ENCODE measurements around the gene SLC24A4. TPM values are rescaled to one million over a fixed set of nuclear protein-coding genes. Genes with fewer than 3 reads are reported as not detected.

Gene SLC24A4
- total RNA-seq, 1 donor, result 6.7 TPM

GRCh38 chr14:92372230-92372629, 49.3 kb downstream of the SLC24A4 start:
- no peak overlapping the region for H3K4me3 ChIP-seq (ENCODE audit: low read length)
- no peaks in the 10 kb centered on the region for H3K9me3 ChIP-seq (ENCODE audit: low read depth, low read length)
- H3K4me1 ChIP-seq (ENCODE audit: insufficient read depth, low read length), result no peaks in the 10 kb centered on the region
- H3K27me3 ChIP-seq (ENCODE audit: insufficient read depth, low read length), result no peaks in the 10 kb centered on the region

GRCh38 chr14:92373336-92373735, 50.4 kb downstream of the SLC24A4 start:
- H3K27me3 ChIP-seq (ENCODE audit: insufficient read depth, low read length), result no peaks in the 10 kb centered on the region

GRCh38 chr14:92380131-92380530, 57.2 kb downstream of the SLC24A4 start:
- H3K27me3 ChIP-seq (ENCODE audit: insufficient read depth, low read length), result no peaks in the 10 kb centered on the region
- peaks cover 16% of the 10 kb centered on the region for H3K4me1 ChIP-seq (ENCODE audit: insufficient read depth, low read length)
- no peaks in the 10 kb centered on the region for H3K9me3 ChIP-seq (ENCODE audit: low read depth, low read length)
- H3K4me3 ChIP-seq (ENCODE audit: low read length), result no peak overlapping the region

More at GRCh38 chr14:92373336-92373735, 50.4 kb downstream of the SLC24A4 start:
- no peak overlapping the region for H3K4me3 ChIP-seq (ENCODE audit: low read length)
- H3K4me1 ChIP-seq (ENCODE audit: insufficient read depth, low read length), result no peaks in the 10 kb centered on the region
- H3K9me3 ChIP-seq (ENCODE audit: low read depth, low read length), result no peaks in the 10 kb centered on the region

GRCh38 chr14:92380582-92380981, 57.6 kb downstream of the SLC24A4 start:
- Histone ChIP-seq H3K4me3 (ENCODE audit: low read length) (no peak overlapping the region), H3K4me1 (ENCODE audit: insufficient read depth, low read length) (peaks cover 21% of the 10 kb centered on the region), H3K27me3 (ENCODE audit: insufficient read depth, low read length) (no peaks in the 10 kb centered on the region), H3K9me3 (ENCODE audit: low read depth, low read length) (no peaks in the 10 kb centered on the region)

- no peaks in the 10 kb centered on the region for H3K9me3 ChIP-seq (ENCODE audit: low read depth, low read length)
- no peaks in the 10 kb centered on the region for H3K27me3 ChIP-seq (ENCODE audit: insufficient read depth, low read length)
- H3K4me3 ChIP-seq (ENCODE audit: low read length), result no peak overlapping the region
- peaks cover 40% of the 10 kb centered on the region for H3K4me1 ChIP-seq (ENCODE audit: insufficient read depth, low read length)
These were observed 59.7 kb downstream of the SLC24A4 start for GRCh38 chr14:92382677-92383076.

- no peaks in the 10 kb centered on the region for H3K9me3 ChIP-seq (ENCODE audit: low read depth, low read length)
- no peaks in the 10 kb centered on the region for H3K27me3 ChIP-seq (ENCODE audit: insufficient read depth, low read length)
- H3K4me3 ChIP-seq (ENCODE audit: low read length), result no peak overlapping the region
- H3K4me1 ChIP-seq (ENCODE audit: insufficient read depth, low read length), result peaks cover 51% of the 10 kb centered on the region
These were observed 60.8 kb downstream of the SLC24A4 start for GRCh38 chr14:92383805-92384204.

- peaks cover 59% of the 10 kb centered on the region for H3K4me1 ChIP-seq (ENCODE audit: insufficient read depth, low read length)
- H3K9me3 ChIP-seq (ENCODE audit: low read depth, low read length), result no peaks in the 10 kb centered on the region
- H3K27me3 ChIP-seq (ENCODE audit: insufficient read depth, low read length), result no peaks in the 10 kb centered on the region
- no peak overlapping the region for H3K4me3 ChIP-seq (ENCODE audit: low read length)
These were observed 61.6 kb downstream of the SLC24A4 start for GRCh38 chr14:92384461-92385133.

- Histone ChIP-seq H3K4me3 (ENCODE audit: low read length) (no peak overlapping the region), H3K4me1 (ENCODE audit: insufficient read depth, low read length) (peaks cover 68% of the 10 kb centered on the region), H3K9me3 (ENCODE audit: low read depth, low read length) (no peaks in the 10 kb centered on the region), H3K27me3 (ENCODE audit: insufficient read depth, low read length) (no peaks in the 10 kb centered on the region)
These were observed 62.6 kb downstream of the SLC24A4 start for GRCh38 chr14:92385561-92385960.

- H3K9me3 ChIP-seq (ENCODE audit: low read depth, low read length), result no peaks in the 10 kb centered on the region
- peaks cover 74% of the 10 kb centered on the region for H3K4me1 ChIP-seq (ENCODE audit: insufficient read depth, low read length)
- no peak overlapping the region for H3K4me3 ChIP-seq (ENCODE audit: low read length)
- no peaks in the 10 kb centered on the region for H3K27me3 ChIP-seq (ENCODE audit: insufficient read depth, low read length)
These were observed 63.2 kb downstream of the SLC24A4 start for GRCh38 chr14:92386165-92386564.

GRCh38 chr14:92386637-92387036, 63.7 kb downstream of the SLC24A4 start:
- Histone ChIP-seq H3K4me3 (ENCODE audit: low read length) (no peak overlapping the region), H3K27me3 (ENCODE audit: insufficient read depth, low read length) (no peaks in the 10 kb centered on the region), H3K4me1 (ENCODE audit: insufficient read depth, low read length) (peaks cover 79% of the 10 kb centered on the region), H3K9me3 (ENCODE audit: low read depth, low read length) (no peaks in the 10 kb centered on the region)

GRCh38 chr14:92387578-92387977, 64.6 kb downstream of the SLC24A4 start:
- Histone ChIP-seq H3K4me1 (ENCODE audit: insufficient read depth, low read length) (peaks cover 83% of the 10 kb centered on the region), H3K9me3 (ENCODE audit: low read depth, low read length) (no peaks in the 10 kb centered on the region), H3K4me3 (ENCODE audit: low read length) (no peak overlapping the region), H3K27me3 (ENCODE audit: insufficient read depth, low read length) (no peaks in the 10 kb centered on the region)

- H3K4me1 ChIP-seq (ENCODE audit: insufficient read depth, low read length), result peaks cover 80% of the 10 kb centered on the region
- H3K9me3 ChIP-seq (ENCODE audit: low read depth, low read length), result no peaks in the 10 kb centered on the region
- no peaks in the 10 kb centered on the region for H3K27me3 ChIP-seq (ENCODE audit: insufficient read depth, low read length)
- no peak overlapping the region for H3K4me3 ChIP-seq (ENCODE audit: low read length)
These were observed 66.7 kb downstream of the SLC24A4 start for GRCh38 chr14:92389598-92390158.

- H3K9me3 ChIP-seq (ENCODE audit: low read depth, low read length), result no peaks in the 10 kb centered on the region
These were observed 68.8 kb downstream of the SLC24A4 start for GRCh38 chr14:92391726-92392125.

GRCh38 chr14:92392711-92393110, 69.7 kb downstream of the SLC24A4 start:
- peaks cover 77% of the 10 kb centered on the region for H3K4me1 ChIP-seq (ENCODE audit: insufficient read depth, low read length)
- H3K9me3 ChIP-seq (ENCODE audit: low read depth, low read length), result no peaks in the 10 kb centered on the region
- no peak overlapping the region for H3K4me3 ChIP-seq (ENCODE audit: low read length)
- H3K27me3 ChIP-seq (ENCODE audit: insufficient read depth, low read length), result no peaks in the 10 kb centered on the region

More at GRCh38 chr14:92391726-92392125, 68.8 kb downstream of the SLC24A4 start:
- H3K27me3 ChIP-seq (ENCODE audit: insufficient read depth, low read length), result no peaks in the 10 kb centered on the region
- no peak overlapping the region for H3K4me3 ChIP-seq (ENCODE audit: low read length)
- peaks cover 74% of the 10 kb centered on the region for H3K4me1 ChIP-seq (ENCODE audit: insufficient read depth, low read length)

GRCh38 chr14:92397150-92397952, 74.4 kb downstream of the SLC24A4 start:
- Histone ChIP-seq H3K27me3 (ENCODE audit: insufficient read depth, low read length) (no peaks in the 10 kb centered on the region), H3K4me3 (ENCODE audit: low read length) (no peak overlapping the region), H3K9me3 (ENCODE audit: low read depth, low read length) (no peaks in the 10 kb centered on the region), H3K4me1 (ENCODE audit: insufficient read depth, low read length) (peaks cover 75% of the 10 kb centered on the region)
